Umbilical cord (tissue), 2 donors: ENCODE results near the gene PIP5KL1. TPM values are rescaled to one million over a fixed set of nuclear protein-coding genes. Genes with fewer than 3 reads are reported as not detected.

Source experiments
- DNase-seq: peaks from one replicate; pipeline ENCODE4 v3.0.0-alpha.2; 2015; ENCODE audit warnings: low spot score
- total RNA-seq: library from RNA; depleted of rRNA; stranded (reverse); fragments of >200 nt; gene quantifications from one replicate; pipeline ENCODE4 v1.2.3, GENCODE V29; 2014; ENCODE audit warnings: low replicate concordance; ENCODE audit not compliant: insufficient read depth

Gene PIP5KL1
- total RNA-seq, 1 donor from 2014 or later, result 1.4 TPM

DNA sequence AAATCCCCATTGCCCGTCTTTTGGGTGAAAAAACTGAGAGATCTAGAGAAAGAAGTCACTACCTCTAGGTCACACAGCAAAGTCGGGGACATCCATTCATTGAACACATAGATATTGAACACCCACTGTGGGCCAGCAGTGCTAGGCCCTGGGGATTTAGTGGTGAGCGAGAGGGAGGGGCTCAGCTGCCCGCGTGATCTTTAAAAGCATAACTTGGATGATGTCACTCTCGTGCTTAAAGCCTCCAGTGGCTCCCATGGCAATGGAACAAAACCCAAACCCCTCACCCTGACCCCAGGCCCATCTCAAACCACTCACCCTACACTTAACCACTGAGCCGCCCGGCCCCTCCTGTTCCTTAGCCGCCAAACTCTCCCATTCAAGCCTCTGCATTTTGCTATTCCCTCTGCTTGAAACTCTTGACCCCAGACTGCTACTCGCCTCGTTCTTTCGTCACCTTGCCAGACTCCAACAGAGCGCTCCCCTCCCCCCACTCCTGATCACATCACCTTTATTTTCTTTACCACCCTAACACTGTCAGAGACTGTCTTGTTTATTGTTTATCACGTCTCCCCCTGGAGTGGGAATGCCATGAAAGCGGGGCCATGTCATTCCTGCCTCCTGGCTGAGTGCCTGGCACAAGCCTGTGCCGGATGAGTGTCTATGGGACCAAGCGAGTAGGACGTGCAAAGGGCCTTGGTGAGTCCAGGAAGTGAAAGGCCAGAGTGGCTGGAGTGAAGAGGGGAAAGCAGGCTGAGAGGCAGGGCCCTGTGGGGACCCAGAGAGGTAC, 710 bp upstream of the PIP5KL1 start:
- peak; percentile 62 for DNase-seq

DNA sequence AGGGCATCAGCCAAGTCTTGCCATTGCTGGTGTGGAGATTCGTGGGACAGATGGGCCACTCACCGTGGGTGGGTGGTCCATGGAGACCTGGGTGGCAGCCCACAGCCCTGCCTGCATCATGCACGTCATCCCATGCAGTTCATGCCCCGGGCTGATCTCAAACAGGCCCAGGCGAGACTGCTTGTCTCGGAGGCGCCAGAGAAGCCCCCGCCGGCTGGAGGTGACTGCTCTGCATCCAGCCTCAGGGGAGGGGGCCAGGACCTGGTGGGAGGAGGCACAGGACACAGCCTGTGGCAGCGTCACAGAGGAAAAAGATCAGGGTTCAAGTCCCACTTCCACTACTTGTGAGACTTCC, 975 bp downstream of the PIP5KL1 start:
- no peak for DNase-seq

DNA sequence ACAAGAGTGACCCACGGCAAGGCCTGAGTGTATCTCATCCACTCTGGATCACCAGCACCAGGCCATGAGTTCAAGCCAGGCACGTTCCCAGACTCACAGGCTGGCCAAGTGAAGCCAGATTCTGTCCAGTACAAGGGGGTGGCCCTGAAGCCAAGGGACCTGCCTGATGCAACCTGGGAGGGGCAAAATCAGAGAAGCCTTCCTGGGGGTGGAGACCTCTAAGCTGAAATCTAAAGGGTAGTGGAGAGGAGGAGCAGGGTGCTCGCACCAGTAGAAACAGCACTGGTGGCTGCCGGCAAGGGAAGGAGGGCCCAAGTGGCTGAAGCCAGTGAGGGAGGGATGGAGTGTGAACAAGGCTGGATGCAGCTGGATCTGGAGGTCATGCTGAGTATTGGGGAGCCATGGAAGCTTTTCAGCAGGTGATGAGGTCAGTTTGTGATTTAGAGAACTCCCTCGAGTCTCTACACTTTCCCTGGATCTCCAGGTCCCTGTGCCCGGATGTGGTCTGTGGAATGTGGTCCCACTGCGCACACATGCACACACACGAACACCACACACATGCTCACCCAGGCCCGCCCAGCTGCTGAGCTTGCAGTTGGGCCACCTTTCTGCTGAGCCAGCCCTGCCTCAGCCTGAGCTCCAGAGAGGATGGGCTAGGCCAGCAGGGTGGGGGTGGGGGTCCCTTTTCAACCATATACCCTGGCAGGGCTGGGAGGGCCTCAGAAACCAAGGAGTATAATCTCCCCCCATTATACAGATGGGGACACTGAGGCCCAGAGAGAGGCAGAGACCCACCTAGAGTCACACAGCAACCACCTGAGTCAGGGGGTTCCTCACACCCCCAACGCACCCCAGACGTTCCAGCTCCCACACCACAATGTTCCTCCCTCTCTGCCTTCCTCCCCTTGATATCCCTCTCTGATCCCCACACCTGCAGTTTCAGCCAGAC, 1.6 kb downstream of the PIP5KL1 start:
- no peak for DNase-seq

DNA sequence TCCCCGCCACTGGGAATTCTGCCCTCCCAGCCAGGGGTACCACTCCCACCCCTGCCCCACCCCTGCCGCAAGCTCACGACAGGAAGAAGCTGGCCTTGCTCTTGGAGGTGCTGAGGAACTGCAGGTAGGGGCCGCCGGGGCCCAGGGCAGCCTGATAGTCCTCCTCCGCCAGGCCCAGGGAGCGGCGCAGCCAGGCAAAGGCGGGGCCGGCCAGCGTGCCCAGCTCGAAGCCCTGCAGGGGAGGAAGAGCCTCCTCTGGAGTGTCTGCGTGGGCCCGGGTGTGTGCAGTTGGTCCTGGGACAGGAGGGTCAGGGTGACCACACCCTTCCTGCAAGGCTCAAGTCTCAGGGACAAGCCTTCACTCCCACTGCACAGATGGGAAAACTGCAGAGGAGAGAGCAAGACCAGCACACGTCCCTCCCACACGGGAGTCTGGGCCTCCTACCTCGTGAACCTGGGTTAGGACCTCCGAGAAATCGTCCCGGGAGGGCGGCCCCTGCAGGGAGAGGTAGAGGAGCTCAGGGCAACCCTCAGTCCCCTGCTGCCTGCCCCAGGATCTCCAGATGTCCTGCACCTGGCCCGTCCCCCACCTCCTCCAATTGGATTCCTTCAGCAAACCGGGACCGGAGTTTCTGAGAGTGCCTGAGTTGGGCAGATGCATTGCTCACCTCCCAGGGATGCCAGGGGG, 2.4 kb downstream of the PIP5KL1 start:
- no peak for DNase-seq

DNA sequence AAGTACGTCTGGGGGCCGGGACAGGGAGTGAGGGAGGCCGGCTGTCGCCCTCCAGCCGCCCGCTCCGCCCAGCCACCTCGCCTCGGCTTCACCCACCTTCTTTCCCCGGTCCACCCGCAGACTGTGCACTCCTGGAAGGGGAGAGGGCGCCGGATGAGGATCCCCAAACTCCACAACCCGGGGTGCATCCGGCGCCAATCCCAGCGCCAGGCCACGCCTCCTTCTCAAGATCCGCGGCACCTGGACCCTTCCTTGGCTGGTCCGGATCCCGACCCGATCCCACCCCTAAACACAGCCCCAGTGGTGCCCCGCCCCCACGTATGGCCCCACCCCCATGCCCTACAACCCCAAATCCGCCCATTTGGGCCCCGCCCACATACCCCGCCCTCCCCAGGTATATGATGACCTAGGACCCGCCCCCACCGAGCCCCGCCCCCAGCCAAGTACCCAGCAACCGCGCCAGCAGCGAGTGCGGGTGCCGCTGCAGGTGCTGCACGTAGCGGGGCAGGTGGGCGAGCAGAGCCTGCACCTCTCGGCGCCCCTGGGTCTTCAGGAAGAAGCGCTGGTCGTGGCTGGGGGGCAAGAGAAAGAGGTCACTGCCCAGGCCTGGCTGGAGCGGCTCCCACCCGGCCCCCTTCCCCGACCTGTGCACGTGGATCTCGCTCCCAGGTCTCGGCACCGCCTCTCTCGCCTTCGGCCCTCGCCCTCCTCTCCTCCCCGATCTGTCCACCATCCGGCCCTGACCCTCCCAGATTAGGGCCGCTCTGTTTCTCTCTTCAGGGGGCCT, 3.2 kb downstream of the PIP5KL1 start:
- DNase-seq, result no peak

DNA sequence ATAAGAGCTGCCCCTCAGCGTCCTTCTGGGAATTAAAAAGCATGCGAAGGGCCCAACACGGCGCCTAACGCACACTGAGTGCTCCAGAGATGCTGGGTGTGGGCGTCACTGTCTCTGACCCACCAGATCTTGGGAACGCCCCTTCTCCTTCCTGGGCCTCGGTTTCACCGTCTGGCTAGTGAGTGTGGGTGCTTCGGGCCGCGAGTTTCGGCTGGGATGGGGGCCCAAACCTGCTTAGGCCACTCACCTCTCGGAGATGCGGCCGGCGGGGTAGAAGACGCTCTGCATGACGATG, 3.7 kb downstream of the PIP5KL1 start:
- no peak for DNase-seq

DNA sequence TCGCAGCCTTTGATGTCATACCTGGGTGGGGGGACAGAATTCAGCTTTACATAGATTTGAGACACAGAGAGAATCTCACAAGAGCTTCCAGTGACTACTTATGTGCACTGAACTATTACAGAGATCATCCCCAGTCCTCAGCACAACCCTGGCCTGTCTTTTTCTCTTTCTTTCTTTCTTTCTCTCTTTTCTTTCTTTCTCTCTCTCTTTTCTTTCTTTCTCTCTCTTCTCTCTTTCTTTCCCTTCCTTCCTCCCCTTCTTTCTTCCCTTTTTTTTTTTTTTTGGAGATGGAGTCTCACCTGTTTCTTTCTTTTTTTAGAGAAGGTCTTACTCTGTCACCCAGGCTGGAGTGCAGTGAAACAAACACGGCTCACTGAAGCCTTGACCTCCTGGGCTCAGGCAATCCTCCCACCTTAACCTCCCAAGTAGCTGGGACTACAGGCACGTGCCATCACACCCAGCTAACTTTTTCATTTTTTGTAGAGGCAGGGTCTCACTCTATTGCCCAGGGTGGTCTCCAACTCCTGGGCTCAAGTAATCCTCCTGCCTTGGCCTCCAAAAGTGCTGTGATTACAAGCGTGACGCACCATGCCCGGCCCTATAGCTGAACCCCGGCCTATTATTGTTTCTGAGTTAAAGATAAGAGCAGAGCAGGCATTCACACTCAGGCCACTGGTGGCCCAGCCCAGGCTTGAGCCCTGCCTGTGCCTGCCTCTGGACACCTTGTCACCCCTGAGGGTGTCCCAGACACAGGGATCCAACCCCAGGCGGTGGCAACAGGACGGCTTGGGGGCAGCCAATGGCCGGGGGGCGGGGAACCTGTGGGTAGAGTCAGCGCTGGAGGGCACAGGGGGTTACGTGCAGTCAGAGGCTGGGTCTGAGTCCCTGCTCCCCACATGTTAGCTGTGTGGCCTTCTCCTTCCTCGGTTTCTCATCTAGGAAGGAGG, 4.3 kb downstream of the PIP5KL1 start:
- DNase-seq, result no peak

DNA sequence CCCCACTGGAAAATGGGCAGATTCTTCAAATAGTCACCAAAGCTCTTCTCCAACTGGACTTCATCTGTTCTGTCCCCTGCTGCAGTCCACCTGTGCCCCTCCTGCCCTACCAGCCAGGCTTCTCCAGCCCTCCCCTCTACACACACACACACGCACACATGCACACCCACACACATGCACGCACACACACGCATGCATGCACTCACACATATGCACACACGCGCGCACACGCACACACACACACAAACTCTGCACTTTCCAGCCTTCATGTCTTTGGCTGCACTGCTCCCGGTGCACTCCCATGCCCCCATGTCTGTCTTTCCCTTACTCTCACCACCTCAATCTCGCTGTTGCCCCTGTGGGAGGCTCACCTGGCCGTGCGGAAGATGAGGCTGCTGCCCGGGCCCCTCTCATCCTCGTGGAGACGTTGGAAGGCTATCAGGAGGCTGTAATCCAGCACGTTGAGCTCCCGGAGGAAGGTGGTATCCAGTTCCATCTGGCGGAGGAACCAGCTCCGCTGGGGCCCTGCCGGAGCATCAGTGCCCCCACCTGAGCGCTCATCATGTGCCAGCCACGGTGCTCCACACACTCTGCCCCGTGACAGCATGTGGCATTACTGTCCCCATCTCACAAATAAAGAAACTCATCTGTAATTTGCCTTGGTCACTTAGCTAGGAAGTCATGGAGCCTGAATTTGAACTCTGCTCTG, 5.7 kb downstream of the PIP5KL1 start:
- no peak for DNase-seq

DNA sequence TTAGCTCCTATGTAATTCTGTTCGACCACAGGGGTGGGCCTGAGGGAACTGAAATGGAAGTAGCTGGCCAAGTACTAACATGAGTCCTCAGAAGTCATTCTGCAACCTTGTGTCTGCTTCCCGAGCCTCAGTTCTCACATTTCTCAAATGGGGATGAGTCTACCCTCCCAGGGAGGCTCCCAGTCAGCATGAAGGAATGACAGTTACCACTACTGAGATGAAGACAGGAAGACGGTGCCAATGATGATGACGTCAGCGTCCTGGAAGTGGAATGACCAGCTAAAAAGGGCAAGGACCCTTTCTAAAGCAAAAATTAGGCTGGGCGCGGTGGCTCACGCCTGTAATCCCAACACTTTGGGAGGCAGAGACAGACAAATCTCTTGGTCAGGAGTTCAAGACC, 6.8 kb downstream of the PIP5KL1 start:
- no peak for DNase-seq

DNA sequence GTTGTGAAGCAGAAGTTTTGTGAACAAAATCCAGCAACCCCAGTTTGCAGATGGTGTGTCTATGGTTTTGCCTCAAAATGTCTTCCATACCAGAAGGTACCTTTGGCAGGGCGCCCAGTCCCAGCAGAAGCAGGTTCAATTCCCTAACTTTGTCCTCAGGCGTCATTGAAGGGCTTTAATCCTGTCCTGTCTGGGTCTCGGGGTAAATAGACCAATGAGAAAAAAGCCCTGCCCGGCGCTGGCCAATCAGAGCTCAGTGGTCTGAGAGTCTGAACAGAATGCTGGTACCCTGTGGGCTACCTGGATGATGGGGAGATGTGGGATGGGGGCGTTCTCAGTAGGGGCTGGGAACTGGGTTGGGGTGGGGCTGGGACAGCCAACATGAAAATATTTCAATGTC, 7.5 kb downstream of the PIP5KL1 start:
- DNase-seq, result no peak

DNA sequence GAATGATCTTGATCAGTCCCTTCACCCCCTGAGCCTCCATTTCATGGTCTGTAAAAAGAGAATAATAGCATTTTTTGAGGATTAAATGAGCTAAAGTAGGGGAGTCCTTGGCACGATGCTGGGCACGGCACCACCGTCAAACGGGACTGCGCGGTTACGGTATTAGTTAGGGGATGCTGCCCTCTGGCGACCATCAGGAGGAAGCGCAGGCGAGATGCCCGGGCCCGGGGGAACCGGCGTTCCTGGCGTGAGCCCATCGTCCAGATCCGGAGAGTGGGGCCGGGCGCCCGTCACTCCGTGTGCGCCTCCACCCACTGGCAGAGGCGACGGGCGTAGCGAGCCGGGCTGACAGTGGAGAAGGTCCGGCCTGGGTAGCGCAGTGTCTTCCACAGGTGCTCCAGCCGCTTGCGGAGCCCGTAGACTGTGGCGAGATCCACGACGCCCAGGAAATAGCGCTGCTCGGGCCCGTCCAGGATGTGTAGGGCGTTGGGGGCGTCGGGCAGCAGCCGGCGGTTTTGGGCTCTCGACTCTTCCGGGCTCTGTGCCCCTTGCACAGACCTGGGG, 8.9 kb downstream of the PIP5KL1 start:
- DNase-seq, result no peak

DNA sequence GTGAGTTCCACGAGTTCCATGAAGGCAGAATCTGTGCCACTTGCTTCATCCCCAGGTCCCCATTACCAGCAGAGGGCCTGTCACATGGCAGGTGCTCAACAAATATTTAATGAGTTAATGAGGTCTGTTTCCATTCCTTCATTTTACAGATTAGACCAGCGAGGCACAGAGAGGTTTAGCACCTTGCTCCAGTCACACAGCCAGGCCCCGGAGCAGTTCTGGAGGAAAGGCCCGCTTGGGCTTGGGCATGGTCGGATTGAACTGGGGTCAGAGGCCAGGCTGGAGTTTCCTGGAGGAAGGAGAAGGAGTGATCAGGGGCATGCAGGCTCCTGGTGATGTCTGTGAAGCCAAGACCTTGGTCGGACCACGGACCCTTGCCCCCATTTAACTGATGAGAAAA, 9.8 kb downstream of the PIP5KL1 start:
- no peak for DNase-seq

DNA sequence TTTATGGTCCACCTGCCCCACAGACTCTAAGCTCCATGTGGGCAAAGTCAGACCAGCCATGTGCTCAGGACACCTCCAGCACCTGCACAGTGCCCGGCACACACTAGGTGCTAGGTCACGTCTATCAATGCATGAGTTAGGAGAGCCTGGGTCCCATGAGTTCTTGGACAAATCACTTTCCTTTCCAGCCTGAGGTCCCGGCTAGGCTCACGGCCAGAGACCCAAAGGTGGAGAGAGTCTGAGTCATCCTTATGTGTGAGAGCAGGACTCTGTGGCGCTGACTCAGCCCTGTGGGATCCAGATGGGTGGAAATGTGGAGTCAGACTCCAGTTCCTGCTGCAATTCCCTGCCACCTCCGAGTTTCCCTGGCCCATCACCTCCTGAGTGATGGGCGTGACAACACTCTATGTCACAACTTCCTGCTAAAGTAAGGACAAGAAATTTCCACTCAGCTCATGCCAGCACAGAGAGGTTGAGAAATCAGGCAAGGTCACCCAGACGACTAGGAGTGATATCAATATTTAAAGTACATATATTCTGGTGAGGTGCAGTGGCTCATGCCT, 11.2 kb downstream of the PIP5KL1 start:
- peak; percentile 88 for DNase-seq

DNA sequence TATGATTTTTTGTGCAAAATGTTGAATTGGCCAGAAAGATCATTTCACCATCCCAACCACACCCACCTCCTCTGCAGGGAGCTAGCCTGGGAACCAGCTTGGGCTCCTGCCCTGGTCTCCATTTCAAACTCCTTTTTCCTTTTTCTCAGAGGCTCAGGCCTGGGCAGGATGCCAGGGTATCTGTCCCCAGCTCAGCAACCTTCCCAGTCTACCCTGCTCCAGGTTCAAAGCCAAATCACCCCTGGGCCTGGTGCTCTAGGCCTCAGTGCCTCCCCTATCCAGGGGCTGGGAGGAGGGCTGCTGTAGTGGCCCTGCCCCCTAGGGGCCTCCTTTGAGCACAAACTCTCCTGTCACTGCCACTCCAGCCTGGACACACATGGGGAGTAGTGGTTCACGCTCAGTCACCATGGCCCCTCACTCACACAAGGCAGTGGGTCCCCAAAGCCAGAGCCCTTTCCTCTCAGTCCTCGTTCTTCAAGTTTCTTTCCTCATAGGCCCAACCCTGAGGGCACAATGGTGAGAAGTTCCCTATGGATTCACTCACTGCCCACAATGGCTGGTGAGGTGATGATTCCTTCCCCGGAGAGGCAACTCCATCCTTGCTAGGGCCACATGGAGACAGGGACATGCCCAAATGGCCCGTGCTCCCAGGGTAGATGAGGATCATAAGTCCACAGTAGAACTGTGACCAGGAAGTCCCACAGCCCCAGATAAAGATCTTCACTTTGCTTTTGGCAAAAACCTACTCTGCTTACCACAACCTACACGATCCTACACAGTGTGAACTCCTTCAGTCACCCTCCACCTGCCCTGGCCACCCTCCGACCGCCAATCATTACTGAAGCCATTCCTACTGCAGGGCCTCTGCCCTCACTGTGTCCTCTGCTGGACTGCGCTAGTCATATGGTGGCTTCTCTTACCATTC, 12.1 kb downstream of the PIP5KL1 start:
- DNase-seq, result no peak

DNA sequence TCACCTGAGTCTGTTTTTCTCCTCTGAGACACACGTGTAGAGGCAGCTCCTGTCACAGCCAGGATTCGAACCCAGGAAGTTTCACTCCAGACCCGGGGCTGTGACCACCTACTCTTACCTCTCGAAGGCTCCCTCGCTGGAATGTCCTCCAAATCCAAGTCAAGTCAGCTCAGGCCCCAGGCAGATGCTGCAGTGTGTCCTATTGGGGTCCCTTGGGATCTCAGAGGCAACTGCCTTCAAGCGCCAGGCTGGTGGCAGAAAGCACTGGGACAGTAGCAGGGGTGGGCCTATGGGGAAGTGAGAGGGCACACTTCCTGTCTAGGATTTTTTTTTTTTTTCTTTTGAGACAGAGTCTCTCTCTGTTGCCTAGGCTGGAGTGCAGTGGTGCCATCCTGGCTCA, 13.0 kb downstream of the PIP5KL1 start:
- no peak for DNase-seq

DNA sequence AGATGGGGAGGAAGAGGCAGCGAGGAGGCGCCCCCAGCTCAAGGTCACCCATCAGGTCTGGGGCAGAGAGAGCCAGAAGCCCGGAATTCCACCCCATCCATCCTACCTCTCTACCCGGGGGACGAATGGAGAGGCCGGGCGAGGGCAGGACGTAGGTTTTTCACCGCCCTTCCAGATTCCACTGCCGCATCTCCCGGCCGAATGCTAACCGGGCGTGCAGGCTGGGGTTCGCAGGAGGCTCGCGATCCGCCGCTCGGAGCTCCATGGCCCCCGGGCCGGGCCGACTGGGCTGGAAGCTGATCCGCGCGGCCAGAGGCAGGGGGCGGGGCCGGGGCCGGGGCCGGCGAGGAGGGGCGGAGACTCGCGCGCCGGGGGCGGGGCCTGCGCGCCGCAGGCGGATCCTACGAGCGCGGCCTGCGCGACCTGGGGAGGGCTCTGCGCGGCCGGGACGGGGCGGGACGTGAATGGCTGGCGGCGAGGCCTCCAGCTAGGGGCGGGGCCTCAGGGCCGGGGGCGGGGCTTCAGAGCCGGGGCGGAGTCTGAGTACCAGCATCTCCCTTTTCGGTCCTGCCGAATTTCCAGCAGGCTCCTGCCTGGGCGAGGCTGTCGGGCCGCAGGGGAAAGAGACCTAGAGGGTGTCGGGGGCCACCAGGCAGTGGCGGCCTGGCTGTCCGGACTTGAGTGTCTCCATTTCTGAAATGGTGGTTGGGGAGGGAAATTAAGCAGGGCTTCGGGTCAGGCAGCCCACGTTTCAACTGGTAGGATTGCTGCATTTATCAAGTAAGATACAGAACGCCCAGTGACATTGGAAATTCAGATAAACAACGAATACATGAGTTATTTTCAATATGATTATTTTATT, 13.6 kb downstream of the PIP5KL1 start, which contains the start of gene ST6GALNAC4:
TSS of gene ST6GALNAC4 (minus strand) at position 322 of the 862 bp plus-strand sequence. CDS start 622 bp downstream, outside the sequence.
- peak; percentile 94 for DNase-seq
